Measurements from ENCODE around the gene TPD52L3.

Gene TPD52L3

DNA sequence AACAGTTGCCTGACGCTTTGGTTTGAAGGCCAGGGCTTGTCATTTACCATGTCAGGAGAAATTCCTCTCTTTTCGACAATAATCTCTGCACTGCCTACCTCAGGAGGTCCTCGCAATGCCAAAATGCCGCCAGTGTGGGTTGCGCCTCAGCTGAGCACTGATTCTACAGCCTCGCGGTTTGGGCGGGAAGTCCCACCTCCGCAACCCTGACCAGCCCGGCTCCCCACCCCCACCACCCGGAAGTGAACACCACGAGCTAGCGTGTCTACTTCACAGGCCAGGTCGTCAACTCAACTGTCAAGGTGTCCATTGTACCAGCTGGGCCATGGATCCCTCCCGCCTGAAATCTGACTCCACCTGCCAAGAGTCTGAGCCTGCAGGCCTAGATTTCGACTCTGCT, at the start of gene TPD52L3:
TPD52L3 (plus strand) TSS at position 273 of the 400 bp plus-strand sequence. CDS start 221 bp downstream, outside the sequence.
- no peak for DNase-seq

DNA sequence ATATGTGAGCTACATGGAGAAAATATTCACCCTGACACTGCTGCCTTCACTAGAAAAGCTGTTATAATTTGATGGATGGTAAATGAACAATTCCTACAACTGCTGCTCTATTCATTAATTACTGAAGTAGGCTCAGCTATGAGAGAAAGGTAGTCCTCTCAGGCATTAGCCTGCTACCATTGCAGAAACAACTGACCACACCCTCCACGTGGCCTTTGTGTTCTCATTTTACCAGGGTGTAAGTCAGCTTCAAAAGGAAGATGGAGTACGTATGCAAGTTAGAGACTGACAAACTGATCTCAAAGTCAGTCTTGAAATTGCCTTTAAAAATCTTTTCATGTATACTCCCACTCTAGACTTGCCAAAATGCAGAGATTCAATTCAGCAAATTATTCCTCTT, 26.3 kb upstream of the TPD52L3 start:
- DNase-seq, result no peak

DNA sequence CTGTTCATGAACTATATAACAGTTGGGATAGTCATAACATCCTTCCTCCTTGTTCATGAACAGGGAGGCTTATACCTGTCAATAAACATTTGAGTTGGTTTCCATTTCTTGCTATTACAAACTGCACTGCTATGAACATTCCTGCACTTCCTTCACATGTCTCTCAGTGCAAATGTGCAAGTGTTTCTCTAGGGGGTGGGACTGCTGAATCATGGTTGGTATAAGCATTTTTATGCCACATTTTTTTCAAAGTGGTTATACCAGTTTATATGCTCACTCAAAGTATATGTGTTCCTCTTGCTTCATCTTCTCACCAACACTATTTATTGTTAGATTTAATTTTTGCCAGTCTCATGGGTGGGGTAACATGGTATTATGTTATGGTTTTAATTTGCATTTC, 25.8 kb upstream of the TPD52L3 start:
- no peak for DNase-seq

DNA sequence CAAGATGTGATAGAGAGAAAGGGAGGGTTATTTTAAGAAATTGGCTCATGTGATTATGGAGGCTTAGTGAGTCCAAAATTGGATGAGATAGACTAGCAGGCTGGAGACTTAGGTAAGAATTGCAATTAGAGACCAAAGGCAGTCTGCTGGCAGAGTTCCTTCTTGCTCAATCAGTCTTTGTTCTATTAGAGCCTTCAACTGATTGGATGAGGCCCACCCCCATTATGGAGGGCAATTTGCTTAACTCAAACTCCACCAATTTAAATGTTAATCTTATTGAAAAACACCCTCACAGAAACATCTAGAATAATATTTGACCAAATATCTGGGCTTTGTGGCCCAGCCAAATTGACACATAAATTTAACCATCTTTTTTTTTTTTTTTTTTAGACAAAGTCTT, 23.9 kb upstream of the TPD52L3 start:
- DNase-seq, result no peak

DNA sequence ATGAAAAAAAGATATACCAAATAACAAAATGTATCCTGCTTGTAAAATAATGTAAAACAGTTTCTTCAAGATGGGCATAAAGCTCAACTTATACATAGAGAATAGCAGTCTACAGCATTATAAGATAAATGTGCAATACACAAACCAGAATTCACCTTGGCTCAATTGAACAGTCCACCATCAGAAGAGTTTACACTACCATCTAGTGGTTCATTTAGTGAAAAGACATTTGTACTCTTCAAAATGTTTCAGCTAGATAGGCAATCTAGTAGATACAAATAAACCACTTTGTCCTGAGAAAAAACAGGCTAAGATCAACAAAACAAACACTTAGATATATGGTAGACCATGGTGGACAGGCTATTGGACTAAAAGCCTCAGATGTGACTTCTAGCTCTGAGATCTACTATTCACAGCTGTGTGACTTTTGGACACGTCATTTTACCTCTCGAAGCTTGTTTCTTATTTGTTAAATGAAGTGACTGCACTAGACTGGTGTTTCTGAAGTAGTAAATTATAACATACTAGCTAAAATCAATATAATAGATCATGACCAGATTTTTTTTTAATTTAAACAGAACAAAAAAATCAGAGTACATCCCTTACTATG, 22.1 kb upstream of the TPD52L3 start:
- no peak for DNase-seq

DNA sequence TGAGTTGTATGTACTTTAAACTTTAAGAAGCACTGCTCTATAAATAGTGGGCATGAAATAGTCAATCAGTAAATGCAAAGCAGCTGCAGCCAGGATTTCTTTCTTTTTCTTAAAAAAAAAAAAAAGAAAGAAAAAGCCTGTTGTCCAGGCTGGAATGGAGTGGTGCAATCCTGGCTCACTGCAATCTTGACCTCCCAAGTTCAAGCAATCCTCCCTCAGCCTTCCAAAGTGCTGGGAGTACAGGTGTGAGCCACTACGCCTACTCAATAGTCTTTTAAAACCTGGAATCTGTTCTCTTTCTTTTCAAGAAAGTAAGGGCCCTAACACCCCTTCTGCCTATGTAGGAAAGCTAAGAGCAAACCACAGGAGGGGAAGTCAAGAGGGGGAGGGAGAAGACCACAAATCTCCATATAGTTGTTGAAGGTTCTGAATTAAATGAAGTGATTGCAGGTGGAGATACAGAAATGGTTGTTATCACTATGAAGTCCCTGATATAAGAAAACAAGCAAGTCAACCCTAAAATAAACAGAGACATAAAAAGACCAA, 20.6 kb upstream of the TPD52L3 start:
- no peak for DNase-seq

DNA sequence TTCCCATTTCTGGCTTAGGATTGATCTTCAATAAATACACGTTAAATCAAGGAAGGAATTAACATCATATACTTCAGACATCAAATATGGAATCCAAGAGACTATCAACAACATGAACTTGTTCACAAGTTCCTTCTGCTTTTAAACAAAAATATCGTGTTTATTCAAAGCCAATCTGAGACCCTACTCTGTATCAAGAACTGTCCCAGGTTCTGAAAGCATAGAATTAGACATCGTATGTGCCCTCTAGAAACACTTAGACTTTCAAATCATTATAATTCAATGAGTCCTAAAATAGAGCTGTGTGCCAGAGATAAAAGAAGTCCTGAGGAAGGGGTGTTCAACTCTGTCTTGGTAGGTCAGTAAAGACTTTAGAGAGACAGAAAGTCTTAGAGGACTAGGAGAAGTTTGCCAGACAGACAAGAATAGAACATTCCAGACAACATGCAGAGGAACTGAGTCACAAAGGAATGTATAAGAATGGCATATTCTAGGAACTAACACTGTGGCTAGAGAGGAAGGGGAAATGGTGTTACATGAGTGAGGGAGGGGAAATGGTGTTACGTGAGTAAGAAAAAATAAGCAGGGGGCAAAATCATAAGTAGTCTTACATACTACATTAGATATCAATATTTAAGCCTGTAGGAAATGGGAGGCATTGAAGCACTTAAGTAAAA, 2.9 kb downstream of the TPD52L3 start:
- DNase-seq, result no peak

DNA sequence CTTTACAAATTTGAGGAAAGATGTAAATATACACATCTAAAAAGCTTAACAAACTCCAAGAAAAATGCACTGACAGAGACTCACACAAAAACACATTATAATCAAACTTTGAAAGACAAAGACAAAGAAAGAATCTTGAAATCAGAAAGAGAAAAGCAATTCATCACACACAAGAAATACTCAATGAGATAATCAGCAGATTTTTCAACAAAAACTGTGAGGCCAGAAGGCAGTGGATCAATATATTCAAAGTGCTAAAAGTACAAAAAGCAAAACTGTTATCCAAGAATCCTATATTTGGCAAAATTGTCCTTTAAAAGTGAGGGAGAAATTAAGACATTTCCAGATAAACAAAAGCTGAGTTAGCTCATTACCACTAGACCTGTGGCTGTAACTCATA, 6.1 kb downstream of the TPD52L3 start:
- DNase-seq, result no peak

DNA sequence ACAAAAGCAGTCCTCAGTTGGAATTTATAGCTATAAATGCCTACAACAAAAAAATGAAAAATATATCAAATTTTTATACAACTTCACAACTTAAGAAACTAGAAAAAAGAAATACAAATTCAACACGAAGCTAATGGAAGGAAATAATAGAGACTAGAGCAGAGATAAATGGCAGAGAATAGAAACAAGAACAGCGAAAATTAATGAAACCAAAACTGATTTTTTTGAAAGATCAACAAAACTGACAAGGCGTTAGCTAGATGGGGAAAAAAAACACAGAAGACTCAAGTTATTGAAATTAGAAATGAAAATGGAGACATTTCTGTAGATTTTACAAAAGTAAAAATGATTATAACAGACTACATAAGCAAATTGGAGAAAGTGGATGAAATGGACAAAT, 20.6 kb downstream of the TPD52L3 start:
- no peak for DNase-seq

DNA sequence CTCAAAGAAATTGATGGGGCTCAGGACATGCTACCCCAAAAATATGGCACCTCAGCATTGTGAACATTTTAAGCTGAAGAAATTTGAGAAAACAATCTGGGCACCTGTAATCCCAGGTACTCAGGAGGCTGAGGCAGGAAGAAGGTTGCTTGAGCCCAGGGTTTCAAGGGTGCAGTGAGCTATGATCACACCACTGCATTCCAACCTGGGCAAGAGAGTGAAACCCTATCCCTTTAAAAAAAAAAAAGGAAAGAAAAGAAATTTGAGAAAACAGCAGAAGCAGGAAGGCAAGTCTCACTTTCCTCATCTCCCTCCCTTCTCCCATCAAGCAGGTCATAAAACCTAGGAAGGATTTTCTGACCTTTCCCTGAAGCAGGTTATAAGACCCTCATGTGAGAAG, 23.6 kb downstream of the TPD52L3 start:
- DNase-seq, result no peak

DNA sequence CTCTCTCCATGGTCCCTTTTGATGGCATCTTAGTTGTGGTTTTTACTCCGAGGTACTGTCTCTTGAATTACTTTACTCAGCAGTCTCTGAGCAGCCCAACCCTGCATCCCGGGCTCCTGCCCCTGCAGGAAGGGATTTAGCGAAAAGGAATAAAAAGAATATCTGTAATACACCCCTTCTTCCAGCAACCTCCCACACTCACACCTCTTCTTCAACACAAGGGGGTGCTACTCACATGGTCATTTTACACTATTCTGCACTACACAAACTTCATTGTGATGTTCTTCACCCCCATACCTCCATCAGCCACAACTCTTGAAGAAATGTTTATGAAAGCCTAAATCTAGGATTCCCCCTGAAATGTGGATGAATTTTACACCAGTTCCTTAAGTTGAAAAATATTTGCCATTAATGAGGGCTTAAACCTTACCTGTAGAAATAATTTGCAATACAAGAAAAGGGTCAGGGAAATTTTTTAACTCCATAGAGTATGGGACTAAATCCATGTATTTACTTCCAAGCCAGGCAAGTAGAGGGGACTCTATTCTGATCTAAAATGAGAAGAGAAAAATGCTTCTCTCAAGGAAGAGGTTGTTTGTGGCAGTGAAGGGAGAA, 26.0 kb downstream of the TPD52L3 start:
- no peak for DNase-seq

DNA sequence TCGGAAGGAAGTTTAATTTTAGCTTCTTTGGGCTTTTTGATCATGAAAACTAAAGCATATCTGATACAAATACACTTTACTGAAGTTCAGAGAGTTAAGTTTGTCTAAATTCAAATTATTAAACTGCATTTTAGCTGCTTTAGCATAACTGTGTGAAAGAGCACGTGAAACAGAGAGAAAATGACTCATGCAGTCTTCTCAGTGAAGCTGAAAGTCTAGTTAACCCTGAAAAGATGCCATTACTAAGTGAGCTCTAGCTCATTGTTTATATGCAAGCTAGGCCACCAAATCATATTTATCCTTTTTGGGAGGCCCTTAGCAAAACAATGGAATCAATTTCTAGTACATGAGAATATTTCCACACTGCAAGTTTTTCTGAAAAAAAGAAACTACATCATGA, 27.6 kb downstream of the TPD52L3 start:
- no peak for DNase-seq

DNA sequence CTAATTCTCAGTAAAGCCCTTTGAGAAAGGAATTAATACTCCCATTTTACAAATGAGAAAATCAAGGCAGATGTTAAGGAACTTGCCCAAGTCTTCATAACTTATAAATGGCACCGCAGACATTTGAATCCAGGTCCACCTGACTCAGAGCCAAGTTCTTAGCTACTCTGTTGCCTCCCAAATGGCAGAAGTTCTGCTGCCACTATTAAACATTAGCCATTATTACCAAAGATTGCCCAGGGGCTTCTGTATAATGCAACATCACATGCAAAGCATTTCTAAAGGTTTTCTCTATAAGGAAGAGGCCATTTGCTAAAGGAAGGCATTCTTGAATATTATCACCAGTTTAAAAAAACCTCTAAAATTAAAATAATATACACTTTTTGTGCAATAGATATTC, 28.3 kb downstream of the TPD52L3 start:
- no peak for DNase-seq

DNA sequence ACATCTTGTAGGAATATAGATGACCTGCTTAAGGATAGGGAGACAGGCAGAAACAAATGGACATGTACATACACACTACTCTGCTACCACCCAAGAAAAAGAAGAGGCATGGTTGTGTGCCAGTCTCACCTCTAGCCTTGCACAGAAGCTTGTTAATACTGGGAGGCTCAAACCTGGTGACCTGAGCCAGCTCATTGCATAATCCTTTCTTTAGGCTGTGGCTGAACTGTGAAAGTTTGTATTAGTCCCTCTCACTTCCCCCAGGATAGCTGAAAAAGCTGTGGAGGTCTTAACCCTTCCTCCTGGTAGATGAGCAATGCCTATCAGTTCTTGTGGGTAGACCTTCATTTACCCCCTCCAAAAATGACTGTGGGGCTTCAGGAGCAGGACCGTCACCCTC, 28.7 kb downstream of the TPD52L3 start:
- no peak for DNase-seq

DNA sequence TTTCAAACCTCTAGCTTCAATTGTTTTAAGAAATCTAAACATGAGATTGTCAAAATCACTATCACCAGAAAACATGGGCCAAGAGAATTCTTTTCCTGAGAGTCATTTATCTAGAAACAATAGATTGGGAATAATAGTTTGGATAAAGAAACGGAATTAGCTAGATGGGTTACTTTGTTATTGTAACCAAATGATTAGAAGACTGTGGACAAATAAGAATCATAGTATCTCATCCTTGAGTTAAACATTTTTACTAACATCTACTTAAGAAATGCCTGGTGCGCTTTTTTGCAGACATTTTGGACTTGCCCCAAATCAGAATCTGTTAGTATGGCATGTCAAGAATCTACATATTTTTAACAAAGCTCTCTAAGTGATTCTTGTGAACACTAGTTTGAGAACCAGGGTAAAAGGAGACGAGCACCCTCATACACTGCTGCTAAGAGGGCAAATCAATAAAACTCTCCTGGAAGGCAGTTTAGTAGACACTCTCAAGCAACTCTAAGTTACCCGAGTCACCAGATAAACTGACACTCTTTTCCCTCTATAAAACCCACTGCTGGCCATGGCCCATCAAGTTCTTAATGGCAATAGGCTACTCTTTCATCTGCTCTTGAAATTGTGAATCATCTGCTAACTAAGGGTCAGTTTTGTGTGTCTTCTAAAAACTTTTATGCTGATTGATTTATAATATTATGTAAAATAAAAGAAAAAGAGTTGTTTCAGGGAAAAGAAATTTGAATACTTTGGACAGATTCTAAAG, 39.1 kb downstream of the TPD52L3 start:
- DNase-seq, result no peak

DNA sequence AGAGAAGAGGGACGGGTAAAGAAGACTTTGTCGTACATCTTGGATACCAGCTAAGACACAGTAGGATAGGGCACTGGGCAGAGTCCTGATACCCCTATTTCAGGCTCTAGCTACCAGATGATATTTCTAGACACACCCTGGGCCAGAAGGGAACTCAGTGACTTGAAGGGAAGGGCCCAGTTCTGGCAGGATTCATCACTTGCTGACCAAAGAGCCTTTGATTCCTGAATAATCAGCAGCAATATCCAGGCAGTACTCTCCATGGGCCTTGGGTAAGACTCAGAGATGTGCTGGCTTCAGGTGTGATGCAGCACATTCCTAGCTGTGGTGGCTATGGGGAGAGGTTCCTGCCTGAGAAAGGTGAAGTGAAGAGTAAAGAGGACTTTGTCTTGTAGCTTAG, 40.7 kb downstream of the TPD52L3 start:
- DNase-seq, result no peak
